ENCODE measurements around the gene DAAM1.

DAAM1 gene

GRCh38 chr14:59221568-59221967, 33.1 kb downstream of the DAAM1 start:
- DNase-seq (ENCODE audit: low spot score), result no peak

DNA sequence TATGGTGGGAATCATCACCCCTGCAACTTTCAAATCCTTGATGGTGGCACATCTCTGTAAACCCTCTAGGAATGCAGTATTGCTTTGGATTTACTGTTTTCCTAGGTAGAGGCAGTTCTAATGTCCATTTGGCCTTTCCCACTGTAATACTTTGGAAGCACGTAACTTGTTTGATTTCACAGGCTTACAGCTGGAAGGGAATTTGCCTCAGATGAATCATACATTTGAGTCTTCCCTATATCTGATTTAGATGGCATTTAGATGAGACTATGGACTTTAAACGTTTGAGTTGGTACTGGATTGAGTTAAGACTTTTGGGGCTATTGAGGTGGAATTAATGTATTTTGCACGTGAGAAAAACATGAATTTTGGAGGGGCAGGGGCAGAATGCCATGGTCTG, 35.9 kb downstream of the DAAM1 start:
- DNase-seq (ENCODE audit: low spot score), result no peak

DNA sequence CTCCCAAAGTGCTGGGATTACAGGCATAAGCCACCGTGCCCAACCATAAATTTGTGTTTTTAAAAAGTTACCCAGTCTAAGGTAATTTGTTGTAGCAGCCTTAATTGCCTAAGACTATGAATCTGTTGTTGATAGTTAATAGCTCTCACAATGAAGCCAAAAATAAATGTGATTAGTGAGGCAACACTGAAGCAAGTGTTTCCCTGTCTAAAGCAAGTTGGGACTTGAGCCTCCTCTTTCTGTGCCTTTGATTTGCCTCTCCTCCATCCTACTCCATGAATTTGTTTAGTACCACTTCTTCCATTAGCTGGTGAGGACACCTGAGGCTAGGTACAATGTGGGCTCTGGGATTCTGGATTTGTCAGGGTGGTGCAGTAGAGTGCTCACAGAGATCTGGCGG, 36.8 kb downstream of the DAAM1 start:
- no peak for DNase-seq (ENCODE audit: low spot score)

- DNase-seq (ENCODE audit: low spot score), result no peak
These were observed 40.0 kb downstream of the DAAM1 start for GRCh38 chr14:59228421-59228820.

DNA sequence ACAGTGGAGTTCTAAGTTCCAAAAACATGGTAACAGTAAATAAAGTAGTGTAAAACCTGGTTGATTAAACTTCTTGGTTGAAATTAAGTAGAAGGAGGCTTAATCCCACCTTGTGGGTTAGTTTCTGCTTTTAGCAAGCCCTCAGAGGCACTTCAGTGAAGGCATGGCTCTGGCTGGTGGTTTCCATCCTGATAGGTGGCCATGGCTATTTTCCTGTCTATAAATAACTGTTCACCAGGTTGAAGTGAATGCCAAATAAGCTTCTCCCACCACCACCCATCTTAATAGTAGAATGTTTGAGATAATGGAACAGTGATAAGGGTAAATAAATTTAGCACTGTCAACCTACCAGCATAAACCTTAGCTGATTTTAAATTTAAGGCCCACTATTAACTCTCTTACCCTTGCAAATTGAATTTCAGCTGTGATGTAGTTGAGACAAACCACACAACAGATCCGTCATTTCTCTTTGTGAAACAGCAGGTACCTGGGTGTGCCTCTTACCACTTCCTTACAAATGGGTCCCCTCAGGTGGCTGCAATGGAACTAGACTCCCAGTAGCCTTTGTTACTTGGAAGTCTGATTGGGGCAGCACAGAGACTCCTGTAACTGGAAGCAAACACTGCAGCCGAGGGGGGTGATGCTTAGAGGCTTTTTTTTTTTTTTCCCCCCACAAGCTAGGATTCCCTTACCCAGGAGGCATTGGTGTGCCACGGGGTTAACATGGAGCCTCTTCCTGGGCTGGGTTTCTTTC, 41.4 kb downstream of the DAAM1 start:
- no peak for DNase-seq (ENCODE audit: low spot score)

- no peak for DNase-seq (ENCODE audit: low spot score)
These were observed 47.7 kb downstream of the DAAM1 start for GRCh38 chr14:59236195-59236594.

DNA sequence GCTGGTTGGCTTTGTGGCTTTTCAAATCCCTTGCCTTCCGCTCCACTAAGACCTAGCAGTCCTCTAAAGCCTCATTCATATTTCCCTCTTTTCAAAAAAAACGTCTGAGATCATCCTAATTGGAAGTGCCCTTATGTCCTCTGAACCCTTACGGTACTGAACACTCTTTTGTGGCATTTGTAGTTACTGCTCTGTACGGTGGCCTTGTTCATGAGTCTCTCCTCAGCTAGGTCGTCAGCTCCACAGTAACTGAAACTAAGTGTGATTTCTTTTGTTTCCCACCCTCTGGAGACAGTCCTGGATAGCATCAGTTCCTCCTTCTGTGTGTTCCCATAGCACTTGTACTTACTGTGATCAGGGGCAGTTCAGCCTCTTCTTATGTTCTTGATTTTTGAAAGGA, 49.7 kb downstream of the DAAM1 start:
- no peak for DNase-seq (ENCODE audit: low spot score)

GRCh38 chr14:59239022-59239421, 50.6 kb downstream of the DAAM1 start:
- no peak for DNase-seq (ENCODE audit: low spot score)

GRCh38 chr14:59240356-59240755, 51.9 kb downstream of the DAAM1 start:
- DNase-seq (ENCODE audit: low spot score), result no peak

DNA sequence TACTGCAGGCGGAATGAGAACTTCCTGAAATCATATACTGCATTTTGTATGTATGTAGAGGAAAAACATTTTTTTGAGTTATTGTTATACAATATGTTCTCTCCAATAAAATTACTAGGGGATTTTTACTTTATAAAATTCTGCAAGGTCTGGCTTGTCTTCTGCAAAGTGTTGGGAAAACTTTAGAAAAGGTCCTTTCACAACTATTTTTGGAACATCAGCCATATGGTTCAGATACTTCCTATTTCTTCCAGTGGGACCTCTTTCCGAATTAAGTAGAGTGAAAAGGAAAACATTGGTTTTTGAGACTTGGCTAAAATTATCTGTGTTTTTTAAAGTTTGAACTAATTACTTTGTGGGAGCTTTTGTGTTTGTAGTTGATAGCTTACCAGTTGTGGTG, 52.7 kb downstream of the DAAM1 start:
- DNase-seq (ENCODE audit: low spot score), result no peak

DNA sequence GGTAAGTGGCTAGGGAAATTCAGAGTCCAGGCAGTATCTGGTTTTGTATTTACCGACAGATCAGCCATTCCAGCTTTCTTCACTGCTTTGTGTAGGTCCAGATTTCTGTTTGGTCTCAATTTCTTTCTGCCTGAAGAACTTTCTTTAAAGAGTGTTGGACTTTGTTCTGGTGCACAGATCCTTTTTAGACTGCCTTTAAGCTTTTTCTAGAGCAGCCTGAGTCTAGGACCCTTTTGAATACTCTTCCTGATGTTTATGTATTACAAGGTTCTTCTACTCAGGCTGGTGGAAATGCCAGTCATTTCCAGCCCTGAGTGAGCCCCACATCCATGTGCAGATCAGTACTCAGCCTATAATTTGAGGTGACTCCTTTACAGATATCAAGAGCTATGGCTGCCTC, 54.7 kb downstream of the DAAM1 start:
- DNase-seq (ENCODE audit: low spot score), result no peak

DNA sequence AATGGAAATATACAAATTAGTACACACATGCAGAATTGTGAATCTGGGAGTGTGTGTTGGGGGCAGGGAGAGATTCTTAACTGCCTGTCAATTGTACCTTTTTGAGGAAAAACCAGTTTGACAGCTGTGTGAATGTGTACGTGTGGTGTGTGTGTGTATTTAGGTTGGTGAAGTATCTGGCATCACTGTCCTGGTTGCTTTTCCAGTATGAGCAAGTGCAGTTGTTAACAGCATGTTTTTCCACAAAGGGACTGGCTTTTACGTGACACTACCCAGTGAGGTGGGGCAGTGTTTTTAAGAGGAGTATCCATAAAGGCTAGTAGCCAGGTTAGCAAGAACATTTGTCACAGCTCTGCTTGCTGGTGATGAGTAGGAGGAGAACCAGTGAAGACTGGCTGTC, 56.1 kb downstream of the DAAM1 start:
- no peak for DNase-seq (ENCODE audit: low spot score)

DNA sequence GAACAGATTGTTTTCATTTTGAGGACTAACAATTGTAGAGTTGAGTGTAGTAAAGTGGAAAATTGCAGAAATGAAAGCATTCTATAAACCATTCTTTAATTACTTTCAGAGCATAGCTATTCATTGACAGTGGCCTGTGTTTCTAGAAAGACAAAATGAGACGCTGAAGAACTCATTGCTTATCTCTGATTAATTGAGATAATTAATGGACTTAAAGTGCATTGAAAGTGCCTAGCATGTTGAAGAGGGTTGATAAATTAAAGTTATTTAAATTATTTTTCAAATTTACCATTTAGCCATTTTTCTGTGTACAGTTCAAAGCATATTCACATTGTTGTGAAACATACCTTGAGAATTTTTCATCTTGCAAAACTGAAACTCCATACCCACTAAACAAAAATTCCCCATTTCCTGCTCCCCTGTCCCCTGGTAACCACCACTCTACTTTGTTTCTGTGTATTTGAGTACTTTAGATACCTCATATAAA, 57.4 kb downstream of the DAAM1 start:
- no peak for DNase-seq (ENCODE audit: low spot score)

DNA sequence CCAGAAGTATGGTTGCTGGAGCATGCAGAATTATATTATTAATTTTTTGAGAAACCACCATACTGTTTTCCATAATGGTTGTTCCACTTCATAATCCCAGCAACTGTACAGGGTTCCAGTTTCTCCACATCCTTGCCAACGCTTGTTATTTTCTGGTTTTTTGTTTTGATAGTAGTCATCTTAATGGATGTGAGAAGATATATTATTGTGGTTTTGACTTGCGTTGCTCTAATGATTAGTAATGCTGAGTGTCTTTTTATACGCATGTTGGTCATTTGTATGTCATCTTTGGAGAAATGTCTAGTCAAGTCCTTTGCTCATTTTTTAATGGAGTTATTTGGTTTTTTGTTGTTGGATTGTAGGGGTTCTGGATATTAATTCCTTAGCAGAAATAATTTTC, 58.1 kb downstream of the DAAM1 start:
- no peak for DNase-seq (ENCODE audit: low spot score)

DNA sequence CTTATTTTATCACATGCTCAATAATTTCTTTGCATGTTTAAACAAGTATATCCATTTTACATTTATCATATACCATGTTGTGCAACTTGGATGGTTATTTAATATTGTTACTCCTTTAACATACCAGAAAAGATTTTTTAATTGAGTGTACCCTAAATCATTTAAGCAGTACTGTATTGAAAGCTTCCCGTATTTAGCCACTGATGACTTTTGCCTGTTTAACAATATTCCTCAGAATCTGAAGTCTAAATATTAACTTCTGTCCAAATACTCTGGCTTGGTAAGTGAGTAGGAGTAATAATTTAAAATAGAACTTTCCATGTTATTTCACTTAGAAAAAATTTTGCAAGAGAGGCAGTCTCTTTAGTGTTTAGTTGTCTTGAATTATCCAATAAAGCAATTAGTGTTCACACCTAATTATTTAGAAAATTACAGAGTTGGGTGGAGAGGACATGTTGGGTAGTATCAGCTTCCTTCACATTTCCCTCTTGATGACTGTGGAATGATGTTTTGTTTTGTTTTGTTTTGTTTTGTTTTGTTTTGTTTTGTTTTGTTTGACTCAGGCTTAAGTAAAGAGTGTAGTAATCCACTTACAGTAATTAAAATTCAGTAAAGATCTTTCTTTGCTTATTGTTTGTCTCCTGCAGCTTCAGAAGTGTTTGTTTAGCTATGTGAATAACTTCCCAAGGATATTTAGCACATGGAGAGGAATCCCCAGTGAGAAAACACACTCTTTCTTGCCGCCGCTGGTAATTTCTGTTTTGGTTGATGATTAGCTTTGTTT, 59.5 kb downstream of the DAAM1 start:
- DNase-seq (ENCODE audit: low spot score), result no peak

DNA sequence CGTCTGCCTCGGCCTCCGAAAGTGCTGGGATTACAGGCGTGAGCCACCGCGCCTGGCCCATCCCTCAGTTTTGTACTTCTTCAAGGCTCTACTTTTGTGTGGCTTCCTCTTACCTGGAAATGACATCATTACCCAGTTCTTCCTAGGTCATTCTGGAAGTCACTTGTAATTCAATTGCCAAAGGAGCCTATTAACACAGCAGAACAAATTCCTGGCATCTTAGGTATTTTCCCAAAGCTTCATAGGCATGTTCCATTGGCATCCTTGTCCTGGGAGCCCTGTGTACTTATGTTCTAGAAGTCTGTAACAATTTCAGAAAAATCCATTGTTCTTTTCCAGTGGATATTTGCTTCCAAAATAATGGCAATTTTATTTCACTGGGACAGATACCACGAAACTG, 60.6 kb downstream of the DAAM1 start:
- DNase-seq (ENCODE audit: low spot score), result no peak

DNA sequence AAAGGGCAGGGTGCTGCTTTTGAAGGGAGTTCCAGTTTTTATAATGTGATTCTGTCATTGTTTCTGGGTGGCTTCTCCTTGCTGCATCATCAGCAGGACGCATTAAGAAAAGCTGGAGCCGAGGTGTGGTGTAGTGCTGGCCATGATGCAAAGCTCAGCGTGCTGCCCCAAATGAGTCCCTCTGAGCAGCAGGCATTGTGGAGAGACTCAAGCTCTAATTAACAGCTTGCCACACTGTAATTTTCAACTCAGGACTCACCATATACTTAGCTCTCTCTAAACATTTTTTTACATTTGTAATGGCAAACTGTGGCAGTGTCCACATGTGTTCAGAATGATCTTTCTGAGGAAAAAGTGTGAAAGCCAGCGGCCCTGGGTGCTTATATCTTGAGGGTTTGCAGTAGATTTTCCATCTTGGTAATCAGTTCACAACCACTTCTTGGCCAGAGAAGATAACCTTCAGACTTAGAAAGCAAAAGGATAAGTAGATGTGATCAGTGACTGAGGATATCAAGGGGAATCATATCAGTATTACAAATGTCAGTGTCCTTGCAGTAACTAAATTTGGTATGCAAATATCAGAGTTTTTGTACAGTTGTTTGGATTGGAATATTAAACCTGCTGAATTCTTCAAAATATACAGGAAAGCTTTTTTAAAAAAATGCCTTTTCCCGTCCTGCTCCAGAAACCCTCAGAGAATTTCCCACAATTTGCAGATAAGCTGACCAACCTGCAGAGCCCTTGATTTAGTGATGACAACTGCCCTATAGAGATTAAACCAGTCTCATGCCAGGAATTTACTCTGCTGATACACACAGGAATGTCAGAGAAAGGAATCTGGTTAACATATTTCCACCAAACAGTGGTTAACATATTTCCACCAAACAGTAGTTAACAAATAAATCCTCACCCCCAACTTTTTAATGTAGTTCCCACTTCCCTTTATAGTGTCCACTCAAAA, 63.6 kb downstream of the DAAM1 start:
- no peak for DNase-seq (ENCODE audit: low spot score)

- DNase-seq (ENCODE audit: low spot score), result no peak
These were observed 64.5 kb downstream of the DAAM1 start for GRCh38 chr14:59252772-59253500.

DNA sequence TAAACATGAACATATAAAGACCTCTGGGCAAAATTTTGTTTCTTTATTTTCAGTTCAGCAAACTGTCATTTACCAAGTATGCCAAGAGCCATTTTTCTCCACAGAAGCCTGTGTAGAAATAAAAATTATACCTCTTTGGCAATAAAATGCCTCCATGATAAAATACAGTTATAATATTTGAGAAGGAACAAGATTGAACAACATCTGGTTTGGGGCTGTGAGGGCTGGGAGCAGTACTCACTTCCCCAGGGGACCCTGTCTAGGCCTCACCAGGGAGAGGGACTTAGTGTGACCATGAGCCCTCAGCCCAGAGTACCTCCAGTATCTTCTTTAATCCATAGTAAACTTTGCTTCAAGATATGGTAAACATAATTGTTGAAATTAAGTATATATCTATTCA, 65.1 kb downstream of the DAAM1 start:
- no peak for DNase-seq (ENCODE audit: low spot score)

GRCh38 chr14:59254146-59254910, 65.9 kb downstream of the DAAM1 start:
- no peak for DNase-seq (ENCODE audit: low spot score)
